ENCODE results near the gene ZHX3.

The ZHX3 gene

DNA sequence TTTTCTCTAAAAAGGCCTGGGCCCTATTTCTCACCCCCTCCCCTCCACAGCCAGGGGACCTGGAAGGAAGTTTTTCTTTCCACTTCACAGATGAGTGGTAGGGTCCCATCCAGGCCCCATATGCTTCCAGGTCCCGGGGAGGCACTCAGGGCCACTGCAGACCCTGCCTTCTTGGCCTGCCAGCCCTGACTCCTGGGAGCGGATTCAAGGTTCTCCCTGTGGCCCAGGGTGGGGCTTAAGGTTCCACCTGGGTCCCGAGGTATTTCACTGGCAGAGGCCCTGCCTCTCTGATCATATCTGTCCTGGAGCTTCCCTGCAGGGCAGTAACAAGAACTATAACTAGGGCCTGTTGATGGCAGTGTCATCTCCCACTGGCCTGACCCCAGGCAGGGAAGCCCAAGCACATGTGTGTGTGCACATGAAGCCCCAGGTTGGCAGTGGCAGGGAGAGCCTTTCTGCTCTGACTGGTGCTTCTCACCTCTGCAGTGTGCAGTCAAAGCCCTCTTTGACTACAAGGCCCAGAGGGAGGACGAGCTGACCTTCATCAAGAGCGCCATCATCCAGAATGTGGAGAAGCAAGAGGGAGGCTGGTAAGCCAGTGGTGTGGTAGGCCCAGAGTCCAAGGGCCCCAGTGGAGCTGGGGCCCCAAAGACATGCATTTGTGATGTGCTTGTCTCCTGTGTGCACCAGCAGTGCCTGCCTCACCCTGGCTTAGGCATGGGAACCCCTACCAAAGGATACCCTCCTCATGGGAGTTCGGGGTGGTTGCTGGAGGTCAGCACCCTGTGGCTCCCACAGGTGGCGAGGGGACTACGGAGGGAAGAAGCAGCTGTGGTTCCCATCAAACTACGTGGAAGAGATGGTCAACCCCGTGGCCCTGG is 149.0 kb downstream of the ZHX3 start:
- no peak for DNase-seq

DNA sequence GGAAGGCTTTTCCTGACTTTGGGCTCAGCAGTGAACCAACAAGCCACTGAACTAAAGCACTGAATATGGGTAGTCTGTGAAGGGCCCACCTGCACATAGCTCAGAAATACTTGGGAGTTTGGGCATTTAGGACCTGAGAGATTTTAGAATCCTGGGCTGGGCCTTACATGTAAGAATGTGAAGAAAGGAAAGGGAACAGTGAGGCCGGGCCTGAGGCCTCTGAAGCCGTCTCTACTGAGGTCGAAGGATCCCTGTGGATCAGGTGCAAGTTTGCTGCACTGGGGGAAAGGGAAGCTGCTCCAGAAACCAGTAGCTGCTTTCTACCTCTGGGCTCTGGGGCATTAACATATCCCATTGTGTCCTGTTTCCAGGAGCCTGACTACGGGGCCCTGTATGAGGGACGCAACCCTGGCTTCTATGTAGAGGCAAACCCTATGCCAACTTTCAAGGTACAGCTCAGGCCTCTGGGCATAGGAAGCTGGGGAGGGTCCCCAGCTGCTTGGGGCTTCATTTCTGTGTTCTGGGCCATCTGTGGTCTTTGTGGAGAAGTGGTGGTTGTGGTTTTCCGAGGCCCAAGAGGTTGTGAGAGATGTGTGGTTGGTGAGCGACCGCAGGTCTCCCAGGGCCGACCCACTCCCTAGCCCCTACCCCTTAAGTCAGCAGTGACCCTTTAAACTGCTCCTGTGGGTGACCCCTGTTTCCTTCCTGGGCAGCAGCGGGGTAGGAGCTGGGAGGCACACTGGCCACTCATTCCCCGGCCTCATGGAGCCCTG is 149.9 kb downstream of the ZHX3 start:
- no peak for DNase-seq

DNA sequence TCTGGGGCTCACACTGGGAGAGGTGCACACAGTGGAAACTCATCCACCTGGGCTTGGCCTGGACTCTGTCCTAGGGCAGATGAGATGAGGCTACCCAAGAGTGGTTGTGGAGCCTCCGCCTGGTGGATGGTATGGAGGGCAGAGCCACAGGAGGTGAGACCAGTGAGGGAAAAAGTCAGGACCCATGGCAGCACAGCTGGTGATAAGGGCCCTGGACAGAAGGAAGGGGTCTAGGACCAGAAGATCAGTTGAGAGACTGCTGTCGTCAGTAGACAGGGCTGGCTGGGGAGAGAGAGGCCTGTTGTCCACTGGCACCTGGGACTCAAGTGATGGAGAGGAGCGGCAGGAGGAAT is 150.4 kb downstream of the ZHX3 start:
- no peak for DNase-seq

DNA sequence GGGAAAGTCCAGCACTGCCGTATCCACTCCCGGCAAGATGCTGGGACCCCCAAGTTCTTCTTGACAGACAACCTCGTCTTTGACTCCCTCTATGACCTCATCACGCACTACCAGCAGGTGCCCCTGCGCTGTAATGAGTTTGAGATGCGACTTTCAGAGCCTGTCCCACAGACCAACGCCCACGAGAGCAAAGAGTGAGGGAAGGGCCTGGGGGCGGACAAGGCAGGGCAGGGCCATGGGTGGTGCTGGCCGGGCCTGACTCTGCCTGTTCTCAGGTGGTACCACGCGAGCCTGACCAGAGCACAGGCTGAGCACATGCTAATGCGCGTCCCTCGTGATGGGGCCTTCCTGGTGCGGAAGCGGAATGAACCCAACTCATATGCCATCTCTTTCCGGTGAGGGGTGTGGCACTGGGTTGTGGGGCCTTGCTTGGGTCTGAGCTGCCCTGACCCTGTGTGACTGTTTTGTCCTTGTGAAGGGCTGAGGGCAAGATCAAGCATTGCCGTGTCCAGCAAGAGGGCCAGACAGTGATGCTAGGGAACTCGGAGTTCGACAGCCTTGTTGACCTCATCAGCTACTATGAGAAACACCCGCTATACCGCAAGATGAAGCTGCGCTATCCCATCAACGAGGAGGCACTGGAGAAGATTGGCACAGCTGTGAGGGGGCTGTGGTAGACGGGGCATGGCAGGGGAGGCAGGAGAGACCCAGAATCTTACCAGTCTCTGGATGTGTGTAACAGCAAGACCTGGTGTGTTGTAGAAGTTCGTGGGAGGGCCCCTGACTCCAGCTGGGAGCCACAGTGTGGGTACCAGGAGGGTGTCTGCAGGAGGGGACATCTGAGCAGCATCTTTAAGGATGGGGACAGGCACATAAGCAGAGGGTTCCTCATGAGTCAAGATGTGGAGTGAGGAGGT is 151.1 kb downstream of the ZHX3 start:
- no peak for DNase-seq

DNA sequence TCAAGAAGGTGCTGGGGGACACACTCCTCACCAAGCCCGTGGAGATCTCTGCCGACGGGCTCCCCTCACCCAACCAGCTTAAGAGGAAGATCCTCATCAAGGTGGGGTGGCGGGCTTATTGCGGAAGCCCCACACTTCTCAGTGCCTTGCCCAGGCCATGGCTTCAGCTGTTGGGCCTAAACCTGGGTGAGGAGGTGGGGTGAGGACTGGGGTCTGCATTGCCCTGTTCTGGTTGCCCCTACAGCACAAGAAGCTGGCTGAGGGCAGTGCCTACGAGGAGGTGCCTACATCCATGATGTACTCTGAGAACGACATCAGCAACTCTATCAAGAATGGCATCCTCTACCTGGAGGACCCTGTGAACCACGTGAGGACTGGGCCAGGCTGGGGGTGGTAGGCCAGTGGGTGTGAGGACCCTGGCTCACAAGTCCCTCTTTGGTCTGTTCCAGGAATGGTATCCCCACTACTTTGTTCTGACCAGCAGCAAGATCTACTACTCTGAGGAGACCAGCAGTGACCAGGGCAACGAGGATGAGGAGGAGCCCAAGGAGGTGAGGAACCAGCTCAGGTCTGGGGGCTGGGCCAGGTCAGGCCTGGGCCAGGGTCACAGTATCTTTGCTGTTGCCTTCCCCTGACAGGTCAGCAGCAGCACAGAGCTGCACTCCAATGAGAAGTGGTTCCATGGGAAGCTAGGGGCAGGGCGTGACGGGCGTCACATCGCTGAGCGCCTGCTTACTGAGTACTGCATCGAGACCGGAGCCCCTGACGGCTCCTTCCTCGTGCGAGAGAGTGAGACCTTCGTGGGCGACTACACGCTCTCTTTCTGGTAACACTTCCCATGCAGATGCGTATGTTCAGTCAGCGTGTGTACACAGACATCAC is 152.3 kb downstream of the ZHX3 start:
- DNase-seq, result no peak

DNA sequence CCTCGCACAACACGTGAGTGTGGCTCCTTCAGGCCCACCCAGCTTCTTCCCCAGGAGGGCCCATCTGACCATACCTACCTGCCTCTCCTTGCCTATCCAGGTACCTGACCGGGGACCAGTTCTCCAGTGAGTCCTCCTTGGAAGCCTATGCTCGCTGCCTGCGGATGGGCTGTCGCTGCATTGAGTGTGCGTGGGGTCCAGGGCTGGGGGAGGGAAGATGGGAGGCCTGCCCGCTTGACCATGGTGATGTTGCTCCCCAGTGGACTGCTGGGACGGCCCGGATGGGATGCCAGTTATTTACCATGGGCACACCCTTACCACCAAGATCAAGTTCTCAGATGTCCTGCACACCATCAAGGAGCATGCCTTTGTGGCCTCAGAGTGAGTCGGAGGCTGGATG is 153.7 kb downstream of the ZHX3 start:
- DNase-seq, result no peak

DNA sequence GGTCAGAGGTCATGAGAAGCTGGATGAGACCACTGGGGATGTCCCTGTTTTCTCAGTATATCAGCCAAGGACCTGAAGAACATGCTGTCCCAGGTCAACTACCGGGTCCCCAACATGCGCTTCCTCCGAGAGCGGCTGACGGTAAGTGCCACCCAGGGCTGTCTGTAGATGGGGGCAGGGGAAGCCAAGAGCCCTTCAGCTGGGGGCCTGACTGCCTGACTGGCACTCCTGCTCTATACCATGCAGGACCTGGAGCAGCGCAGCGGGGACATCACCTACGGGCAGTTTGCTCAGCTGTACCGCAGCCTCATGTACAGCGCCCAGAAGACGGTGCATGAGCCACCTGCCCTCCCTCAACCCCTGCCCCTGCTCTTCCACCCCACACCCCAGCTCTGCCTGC is 155.1 kb downstream of the ZHX3 start:
- DNase-seq, result no peak

DNA sequence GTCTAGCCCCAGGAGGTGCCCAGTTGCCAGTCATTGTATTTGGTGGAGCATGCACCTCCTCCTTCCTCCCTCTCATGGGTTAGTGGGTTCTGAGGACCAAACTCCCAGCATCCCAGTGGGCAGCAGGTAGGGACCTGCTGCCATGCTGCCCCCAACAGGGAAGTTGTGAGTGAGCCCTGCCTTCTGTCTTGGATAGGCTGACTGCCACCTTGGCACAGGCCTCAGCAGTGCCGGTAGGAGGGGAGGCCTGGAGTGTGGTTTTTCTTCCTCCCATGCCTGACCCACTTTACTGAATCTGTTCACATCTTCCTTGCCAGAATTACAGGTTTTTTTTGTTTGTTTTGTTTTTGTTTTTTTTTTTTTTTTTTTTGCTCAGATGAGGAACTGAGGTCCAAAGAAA is 155.6 kb downstream of the ZHX3 start:
- no peak for DNase-seq

DNA sequence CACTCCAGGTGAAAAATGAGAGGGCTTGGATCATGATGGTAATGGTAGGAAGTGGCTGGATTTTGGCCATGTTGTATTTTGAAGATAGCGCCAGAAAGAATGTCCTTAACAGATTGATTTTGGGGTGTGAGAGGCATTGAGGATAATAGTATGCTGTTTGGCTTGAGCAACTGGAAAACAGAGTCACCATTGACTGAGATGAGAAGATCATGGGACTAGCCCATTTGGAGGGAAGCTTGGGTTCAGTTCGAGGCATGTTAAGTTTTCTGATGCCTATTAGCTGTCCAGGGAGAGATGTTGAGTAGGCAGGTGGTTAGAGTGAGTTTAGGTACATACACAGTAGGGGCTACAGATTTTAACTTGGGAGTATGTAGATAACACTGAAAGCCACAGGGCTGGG is 156.8 kb downstream of the ZHX3 start:
- no peak for DNase-seq

DNA sequence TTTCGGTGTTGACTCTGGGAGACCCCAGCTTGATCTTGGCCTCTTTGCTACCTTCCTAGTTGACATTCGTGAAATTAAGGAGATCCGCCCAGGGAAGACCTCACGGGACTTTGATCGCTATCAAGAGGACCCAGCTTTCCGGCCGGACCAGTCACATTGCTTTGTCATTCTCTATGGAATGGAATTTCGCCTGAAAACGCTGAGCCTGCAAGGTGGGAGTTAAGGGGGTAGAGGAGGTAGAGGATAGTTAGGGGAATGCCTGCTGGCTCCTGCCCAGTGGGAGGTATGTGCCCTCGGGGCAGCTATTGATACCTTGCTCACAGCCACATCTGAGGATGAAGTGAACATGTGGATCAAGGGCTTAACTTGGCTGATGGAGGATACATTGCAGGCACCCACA is 158.0 kb downstream of the ZHX3 start:
- no peak for DNase-seq

DNA sequence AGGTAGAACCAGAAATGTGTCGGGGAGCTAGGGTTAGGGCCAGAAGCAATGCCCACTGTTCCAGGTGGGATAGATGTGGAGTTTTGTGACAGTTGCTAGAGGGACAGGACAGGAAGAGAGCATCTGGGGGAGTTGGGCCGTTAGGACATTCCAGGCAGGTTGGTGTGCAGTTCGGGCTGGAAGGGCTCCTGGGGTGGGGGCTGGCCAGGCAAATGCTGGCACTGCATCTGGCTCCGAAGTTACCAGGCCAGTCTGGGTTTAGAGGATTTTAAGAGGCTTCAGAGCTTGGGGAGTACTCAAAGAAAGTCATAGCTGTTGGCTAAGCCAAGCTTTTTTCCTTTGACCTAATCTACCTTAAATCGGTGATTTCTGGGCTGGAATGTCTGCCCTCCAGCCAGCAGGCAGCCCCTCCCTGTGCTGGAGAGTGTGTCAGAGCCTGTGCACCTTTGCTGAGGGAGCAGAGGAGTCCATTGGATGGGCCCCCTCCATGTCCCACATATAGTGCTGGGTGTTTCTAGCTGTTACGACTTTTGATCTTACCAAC is 159.4 kb downstream of the ZHX3 start:
- no peak for DNase-seq

DNA sequence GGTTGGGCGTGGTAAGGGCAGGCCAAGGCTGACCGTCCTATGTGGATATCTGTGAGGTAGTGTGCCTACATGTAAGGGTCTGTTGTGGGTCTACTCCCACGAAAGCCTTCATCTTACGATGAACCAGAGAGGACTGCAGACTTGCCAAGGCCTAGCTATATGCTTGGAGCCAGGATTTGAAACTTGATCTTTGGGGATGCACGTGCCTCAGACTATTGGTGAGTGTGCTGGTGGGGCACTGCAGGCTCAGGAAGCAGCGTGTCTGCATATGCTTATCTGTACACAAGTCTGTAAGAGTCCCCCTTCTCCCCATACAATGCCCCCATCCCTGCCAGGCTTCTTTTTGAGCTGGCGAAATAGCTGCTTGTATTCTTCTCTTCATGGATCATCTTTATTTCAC is 162.3 kb downstream of the ZHX3 start:
- DNase-seq, result no peak

DNA sequence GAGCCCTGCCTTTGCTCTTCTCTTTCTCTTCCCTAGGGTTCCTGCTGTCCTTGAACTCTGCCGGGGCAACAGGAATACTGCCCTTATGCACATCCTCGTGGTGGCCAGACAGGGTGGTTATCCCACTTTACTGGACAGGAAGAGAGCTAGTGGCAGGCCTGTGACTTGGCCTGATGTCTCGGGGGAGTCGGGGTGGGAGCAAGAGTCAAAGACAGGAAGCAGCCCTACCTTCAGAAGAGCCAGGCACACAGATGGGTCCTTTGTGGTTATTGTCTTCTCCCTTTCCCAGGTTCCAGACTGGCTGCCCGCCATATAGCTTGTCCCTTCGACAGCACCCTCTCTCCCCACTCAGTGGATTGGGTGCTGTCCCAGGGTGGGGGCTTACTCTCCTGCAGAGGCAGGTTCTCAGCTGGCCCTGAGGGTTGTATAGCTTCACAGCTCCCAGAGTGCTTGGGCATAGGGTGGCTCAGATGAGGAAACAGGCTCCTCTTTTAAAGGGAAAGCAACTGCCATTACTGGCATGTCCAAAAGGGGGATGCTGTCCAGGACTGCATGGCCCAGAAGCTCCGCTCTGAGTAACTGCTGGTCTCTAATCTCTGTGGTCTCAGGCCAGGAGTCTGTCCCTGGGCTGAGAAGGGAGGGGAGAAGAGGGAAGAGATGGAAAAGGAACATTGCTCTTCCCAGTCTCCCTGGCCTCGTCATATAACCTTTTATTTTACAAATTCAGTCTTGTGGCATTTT is 162.9 kb downstream of the ZHX3 start:
- no peak for DNase-seq

DNA sequence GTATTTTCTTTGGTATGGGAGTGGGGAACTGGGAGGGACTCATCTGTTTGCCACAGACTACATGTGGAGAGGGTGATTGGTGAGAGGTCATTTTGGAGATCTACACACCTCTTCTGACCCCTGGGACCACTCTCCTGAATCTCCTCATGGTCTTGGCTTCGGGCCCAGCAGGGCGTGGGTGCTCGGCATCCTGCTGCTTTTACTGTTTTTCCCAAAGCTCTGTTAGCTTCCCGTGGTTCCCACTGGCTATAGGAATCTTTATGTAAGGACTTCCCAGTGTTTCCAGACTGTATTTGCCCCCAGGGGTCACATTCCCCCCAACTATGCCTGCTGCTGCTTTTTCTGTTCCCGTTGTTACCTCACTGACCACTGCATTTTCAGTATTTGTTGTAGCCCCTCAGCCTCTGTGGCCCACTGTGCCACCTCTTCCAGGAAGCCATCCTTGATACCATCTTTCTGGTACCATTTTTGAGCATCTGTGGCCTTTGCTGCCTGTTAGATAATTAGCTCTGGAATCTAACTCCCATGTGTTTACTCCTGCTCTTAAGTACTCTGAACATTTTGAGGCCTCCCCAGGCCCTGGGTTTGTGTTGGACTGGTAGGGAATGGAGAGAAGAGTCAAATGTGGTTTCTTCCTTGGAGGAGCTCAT is 165.3 kb downstream of the ZHX3 start:
- no peak for DNase-seq

DNA sequence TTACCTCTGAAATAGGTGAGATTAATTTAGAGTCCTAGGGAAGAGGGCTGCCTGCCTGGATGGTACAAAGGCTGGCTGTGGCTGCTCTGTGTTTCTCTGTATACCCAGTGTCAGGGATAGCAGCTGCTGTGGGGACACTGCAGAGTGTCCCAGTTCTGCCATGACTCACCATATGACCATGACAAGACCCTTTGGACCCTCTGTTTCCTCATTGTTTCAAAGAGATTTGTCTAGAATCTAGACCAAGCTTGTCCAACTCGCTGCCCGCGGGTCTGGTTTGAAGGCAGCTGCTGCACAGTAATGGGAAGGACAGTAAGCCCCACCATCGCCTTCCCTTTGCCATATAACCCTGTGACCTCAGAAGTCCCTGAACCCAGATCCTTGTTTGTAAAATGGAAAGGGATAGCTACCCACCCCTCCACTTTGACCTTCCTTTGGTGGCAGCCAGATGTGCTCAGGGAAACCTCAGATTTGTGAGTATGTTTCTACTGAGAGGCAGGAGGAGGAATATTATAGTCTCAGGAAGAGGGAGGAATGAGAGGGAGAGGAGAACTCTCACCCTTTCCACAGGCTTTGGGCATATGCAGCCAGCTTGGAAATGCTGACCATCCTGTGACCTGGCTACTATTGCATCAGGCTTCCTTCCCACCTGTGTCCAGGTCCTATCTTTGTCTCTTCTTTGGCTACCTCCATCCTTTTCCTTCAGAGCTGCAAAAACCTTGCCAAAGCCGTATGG is 166.2 kb downstream of the ZHX3 start:
- no peak for DNase-seq

DNA sequence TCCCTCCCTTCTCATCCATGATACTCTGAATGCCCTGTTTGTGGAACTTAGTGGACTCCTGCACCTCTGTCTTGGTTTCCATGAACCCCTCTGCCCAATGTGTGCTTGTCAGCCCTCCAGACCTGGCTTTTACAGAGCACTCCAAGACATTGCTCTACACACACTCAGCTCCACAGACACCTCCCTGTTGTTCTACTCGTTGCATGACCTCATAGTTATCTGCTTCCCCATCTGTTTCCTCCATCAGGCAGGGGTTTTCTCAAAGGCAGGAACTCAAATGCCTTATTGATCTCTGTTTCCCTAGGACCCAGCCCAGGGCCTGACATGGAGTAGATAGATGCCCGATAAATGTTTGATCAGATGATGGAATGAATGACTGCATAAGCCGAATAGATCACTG is 166.9 kb downstream of the ZHX3 start:
- DNase-seq, result no peak

DNA sequence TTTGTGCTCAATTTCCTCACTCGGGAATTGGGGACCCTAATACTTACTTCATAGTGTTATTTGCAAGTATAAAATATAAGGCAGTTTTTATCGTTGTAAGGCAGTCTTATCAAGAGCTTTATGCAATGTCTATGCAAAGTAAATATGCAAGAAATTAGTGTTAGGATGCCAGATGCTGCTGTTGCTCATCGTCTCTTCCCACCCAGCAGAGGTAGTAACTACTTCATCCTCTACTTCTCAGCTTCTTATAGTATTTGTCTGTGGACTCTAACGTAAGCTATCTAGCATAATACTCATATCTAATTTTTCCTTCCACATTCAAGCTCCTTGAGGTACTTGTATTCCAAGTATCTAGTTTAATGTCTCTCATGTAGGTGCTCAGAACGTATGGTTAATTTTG is 168.6 kb downstream of the ZHX3 start:
- no peak for DNase-seq

DNA sequence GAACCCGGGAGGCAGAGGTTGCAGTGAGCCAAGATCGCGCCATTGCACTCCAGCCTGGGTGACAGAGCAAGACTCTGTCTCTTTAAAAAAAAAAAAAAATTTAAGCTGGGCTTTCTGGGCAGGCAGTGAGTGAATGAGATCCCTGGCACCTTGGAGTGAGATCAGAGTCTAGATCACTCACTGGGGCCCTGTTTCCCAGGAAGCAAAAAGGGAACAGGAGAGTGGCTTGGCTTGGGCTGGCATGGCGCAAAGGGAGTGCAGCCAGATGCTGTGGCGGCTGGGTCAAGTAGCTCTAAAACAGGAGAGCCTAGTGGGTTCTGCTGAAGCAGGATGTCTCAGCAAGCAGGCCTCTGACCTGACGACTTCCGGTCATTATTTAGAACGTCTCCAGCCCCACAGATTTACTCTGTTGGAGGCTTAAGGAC is 169.8 kb downstream of the ZHX3 start:
- DNase-seq, result no peak

DNA sequence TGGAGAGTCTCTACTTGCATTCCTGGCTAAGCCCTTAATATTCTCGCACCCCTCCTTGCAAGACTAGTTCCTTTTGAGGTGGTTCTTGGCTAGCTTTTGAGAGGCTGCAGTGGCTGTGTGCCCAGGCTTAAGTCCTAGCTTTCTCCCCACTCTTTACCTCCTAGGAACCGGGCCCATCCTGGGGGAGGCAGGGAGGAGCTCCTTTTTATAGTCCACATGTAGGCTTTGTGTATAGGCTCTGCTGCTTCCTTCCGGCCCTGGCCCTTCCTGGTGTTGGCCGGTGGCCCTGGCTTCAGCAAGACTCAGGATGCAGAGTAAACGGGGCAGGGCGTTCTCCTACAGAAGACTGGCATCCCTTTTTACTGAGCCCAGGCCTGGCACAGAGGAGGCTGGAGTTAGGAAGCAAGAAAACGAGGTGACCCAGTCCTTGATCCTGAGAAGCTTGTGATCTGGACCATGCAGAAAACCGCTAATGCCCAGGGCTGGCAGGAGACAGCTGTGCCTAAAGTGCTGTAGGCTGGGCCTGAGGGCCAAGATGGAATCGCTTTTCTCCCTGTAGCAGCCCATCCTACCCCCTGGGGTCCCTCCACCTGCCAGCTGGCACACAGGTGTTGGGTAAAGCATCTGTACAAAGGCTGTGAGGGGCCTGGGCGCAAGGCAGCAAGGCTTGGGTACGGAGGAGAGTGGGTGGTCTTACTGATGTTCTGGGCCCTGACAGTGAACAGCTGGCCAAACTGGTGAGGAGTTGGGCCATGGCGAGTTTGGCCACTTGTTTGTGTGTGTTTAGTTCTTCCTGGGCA is 171.5 kb downstream of the ZHX3 start:
- DNase-seq, result no peak

Measured in right forelimb (tissue), 1 donor.